HL-60 (cell line): Measurements from ENCODE around the gene MGAT5.

Experiments
- DNase-seq, 2 experiments: peaks; one replicate each; pipeline ENCODE4 v3.0.0-alpha.2; 2010 to 2020; ENCODE audit warnings: low read depth in 1 of 2, low spot score in 1 of 2
- H3K27ac ChIP-seq: fragments of 250-450 bp; sonication (Bioruptor Pico); replicated peaks from 2 replicates; pipeline ENCODE4 v1.5.1; 2020; ENCODE audit warnings: mild to moderate bottlenecking, moderate library complexity
- H3K27me3 ChIP-seq: fragments of 250-450 bp; sonication (Bioruptor Pico); 2 replicates; pipeline ENCODE4 v1.5.1; 2021; ENCODE audit warnings: mild to moderate bottlenecking, moderate library complexity; ENCODE audit not compliant: insufficient read depth, poor library complexity, severe bottlenecking
- H3K4me3 ChIP-seq: replicated peaks from 2 replicates; pipeline ENCODE4 v1.5.1; 2011; ENCODE audit warnings: mild to moderate bottlenecking, control low read depth, low read length; ENCODE audit not compliant: insufficient read depth
- CTCF ChIP-seq: IDR thresholded peaks from one replicate; pipeline ENCODE4 v1.5.1; 2011; ENCODE audit warnings: low read length, control low read depth, inconsistent platforms; ENCODE audit not compliant: insufficient read depth
- GABPA ChIP-seq: IDR thresholded peaks from 2 replicates; pipeline ENCODE4 v1.6.1; 2012; ENCODE audit warnings: low read depth
- POLR2AphosphoS5 ChIP-seq: IDR thresholded peaks from 2 replicates; pipeline ENCODE4 v1.6.1; 2012; ENCODE audit warnings: low read depth
- REST ChIP-seq: IDR thresholded peaks from 2 replicates; pipeline ENCODE4 v1.6.1; 2012; ENCODE audit warnings: low read depth; ENCODE audit not compliant: insufficient replicate concordance
- SPI1 ChIP-seq: IDR thresholded peaks from 2 replicates; pipeline ENCODE4 v1.6.1; 2012; ENCODE audit warnings: low read depth, mild to moderate bottlenecking, borderline replicate concordance

Gene MGAT5

GRCh38 chr2:134459706-134460406, 206.0 kb downstream of the MGAT5 start:
- no peak for DNase-seq
- H3K27me3 ChIP-seq: no peaks in the 10 kb centered on the region
- TF ChIP-seq REST: no peak
- TF ChIP-seq GABPA: no peak
- TF ChIP-seq CTCF: no peak
- no peak for TF ChIP-seq SPI1
- no peak for TF ChIP-seq POLR2AphosphoS5
- H3K4me3 ChIP-seq: no peak overlapping the region
- no peak overlapping the region for H3K27ac ChIP-seq

- Histone ChIP-seq H3K27me3 (no peaks in the 10 kb centered on the region), H3K4me3 (no peak overlapping the region), H3K27ac (no peak overlapping the region)
- peak; percentile 6 to 54 for DNase-seq
- TF ChIP-seq SPI1: no peak
- peak; percentile 75 for TF ChIP-seq CTCF
Measured at GRCh38 chr2:134460583-134460998, 206.7 kb downstream of the MGAT5 start.

- H3K4me3 ChIP-seq: no peak overlapping the region
- H3K27me3 ChIP-seq: no peaks in the 10 kb centered on the region
- no peak overlapping the region for H3K27ac ChIP-seq
- peak in 1 of 2 experiments; percentile 14 for DNase-seq
- TF ChIP-seq GABPA (no peak), CTCF (no peak), POLR2AphosphoS5 (no peak), SPI1 (no peak), REST (no peak)
Measured at GRCh38 chr2:134461511-134461910, 207.6 kb downstream of the MGAT5 start.

- Histone ChIP-seq H3K27ac (no peak overlapping the region), H3K27me3 (no peaks in the 10 kb centered on the region), H3K4me3 (no peak overlapping the region)
- TF ChIP-seq POLR2AphosphoS5 (no peak), REST (no peak), SPI1 (no peak), CTCF (no peak), GABPA (no peak)
- DNase-seq: no peak
Measured at GRCh38 chr2:134462275-134462674, 208.4 kb downstream of the MGAT5 start.
